ENCODE data around the gene TXNRD2. TPM values are rescaled to one million over a fixed set of nuclear protein-coding genes. Genes with fewer than 3 reads are reported as not detected.
"Not testable (repeated sequence)": the region's sequence is repeated elsewhere in the genome, so short reads cannot be mapped to it uniquely, and the experiment has no call there.

Gene TXNRD2
- total RNA-seq, 4 donors from 2014 or later = 34.8 to 40.6 (median 37.8) TPM

GRCh38 chr22:19912271-19912999, 29.2 kb downstream of the TXNRD2 start:
- no peak overlapping the region for H3K4me3 ChIP-seq
- H3K9me3 ChIP-seq = no peaks in the 10 kb centered on the region
- no peak for DNase-seq (ENCODE audit: low spot score in 2 of 2)
- H3K36me3 ChIP-seq = peaks cover 0 to 84% (median 11%) of the 10 kb centered on the region in 3 donors
- no peaks in the 10 kb centered on the region for H3K27me3 ChIP-seq
- H3K27ac ChIP-seq = no peak overlapping the region
- 66 to 69% methylated on average over 16 to 19 of the region's 20 CpGs for WGBS, 2 donors
- peaks cover 0 to 3% (median 0%) of the 10 kb centered on the region in 4 donors for H3K4me1 ChIP-seq
- TF ChIP-seq CTCF (IDR thresholded peaks at IDR 0.05) = no peak
- no peak for TF ChIP-seq EP300 (IDR thresholded peaks at IDR 0.05)
- TF ChIP-seq POLR2A (IDR thresholded peaks at IDR 0.05) = no peak

DNA sequence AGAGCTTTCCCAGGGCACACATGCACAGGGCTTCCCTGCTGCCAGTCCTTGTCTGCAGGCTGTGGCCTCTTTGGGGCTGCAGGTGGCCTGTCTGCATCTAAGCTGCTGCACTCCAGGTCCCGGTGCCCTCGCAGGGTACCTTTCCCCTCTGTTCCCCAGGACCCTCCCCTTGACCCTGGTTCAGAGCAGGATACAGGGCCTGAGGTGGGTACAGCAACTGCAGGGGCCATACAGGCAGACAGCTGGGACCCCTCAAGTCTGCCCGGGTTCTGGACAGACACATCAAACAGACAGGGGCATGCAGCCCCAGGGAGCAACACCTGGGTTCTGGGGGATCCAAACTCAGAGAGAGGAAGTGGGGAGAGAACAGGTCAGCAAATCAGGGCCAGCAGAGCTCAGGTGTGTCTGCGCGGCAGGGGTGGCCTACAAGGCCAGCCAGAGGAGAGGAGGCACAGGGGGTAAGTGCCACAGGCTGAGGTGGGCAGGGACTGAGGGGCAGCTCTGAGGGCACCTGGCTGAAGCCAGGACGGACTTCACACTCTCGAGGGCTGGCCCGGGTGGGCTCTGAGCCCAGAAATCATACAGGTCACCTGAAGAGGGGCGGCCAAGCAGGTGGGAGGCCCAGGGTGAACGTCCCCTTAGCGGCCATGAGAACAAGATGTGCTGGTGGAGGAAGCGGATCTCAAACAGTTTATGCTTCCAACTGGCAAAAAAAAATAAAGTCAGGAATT, 29.9 kb downstream of the TXNRD2 start:
- no peak for TF ChIP-seq POLR2A (IDR thresholded peaks at IDR 0.05)
- TF ChIP-seq CTCF (IDR thresholded peaks at IDR 0.05) = no peak
- TF ChIP-seq EP300 (IDR thresholded peaks at IDR 0.05) = no peak
- peaks cover 0 to 84% (median 11%) of the 10 kb centered on the region in 3 donors for H3K36me3 ChIP-seq
- H3K4me3 ChIP-seq = no peak overlapping the region
- no peaks in the 10 kb centered on the region for H3K9me3 ChIP-seq
- H3K27ac ChIP-seq = no peak overlapping the region
- 87 to 89% methylated on average over 12 of the region's 12 CpGs for WGBS, 2 donors
- DNase-seq (ENCODE audit: low spot score in 2 of 2) = no peak
- H3K4me1 ChIP-seq = peaks cover 0 to 3% (median 0%) of the 10 kb centered on the region in 4 donors
- H3K27me3 ChIP-seq = no peaks in the 10 kb centered on the region

- no peak for DNase-seq (ENCODE audit: low spot score in 2 of 2)
- H3K4me1 ChIP-seq = peaks cover 0 to 3% (median 0%) of the 10 kb centered on the region in 4 donors
- H3K27me3 ChIP-seq = no peaks in the 10 kb centered on the region
- 25% methylated on average over 4 of the region's 4 CpGs for WGBS, 2 donors
- H3K9me3 ChIP-seq = no peaks in the 10 kb centered on the region
- no peak overlapping the region for H3K27ac ChIP-seq
- H3K36me3 ChIP-seq = peaks cover 0 to 77% (median 11%) of the 10 kb centered on the region in 3 donors
- TF ChIP-seq POLR2A (IDR thresholded peaks at IDR 0.05) (no peak), EP300 (IDR thresholded peaks at IDR 0.05) (no peak), CTCF (IDR thresholded peaks at IDR 0.05) (no peak)
- H3K4me3 ChIP-seq = no peak overlapping the region
Measured at GRCh38 chr22:19910180-19910744, 31.4 kb downstream of the TXNRD2 start.

GRCh38 chr22:19909350-19910179, 32.1 kb downstream of the TXNRD2 start:
- no peak overlapping the region for H3K27ac ChIP-seq
- no peaks in the 10 kb centered on the region for H3K9me3 ChIP-seq
- H3K27me3 ChIP-seq = no peaks in the 10 kb centered on the region
- H3K4me3 ChIP-seq = no peak overlapping the region
- peaks cover 0 to 77% (median 11%) of the 10 kb centered on the region in 3 donors for H3K36me3 ChIP-seq
- 30 to 31% methylated on average over 6 of the region's 6 CpGs for WGBS, 2 donors
- TF ChIP-seq POLR2A (IDR thresholded peaks at IDR 0.05) = no peak
- TF ChIP-seq EP300 (IDR thresholded peaks at IDR 0.05) = no peak
- peak; percentile 82 to 97 (median 82) for TF ChIP-seq CTCF (IDR thresholded peaks at IDR 0.05)
- peak; percentile 86 to 98 for DNase-seq (ENCODE audit: low spot score in 2 of 2)
- H3K4me1 ChIP-seq = peaks cover 0 to 3% (median 0%) of the 10 kb centered on the region in 4 donors

DNA sequence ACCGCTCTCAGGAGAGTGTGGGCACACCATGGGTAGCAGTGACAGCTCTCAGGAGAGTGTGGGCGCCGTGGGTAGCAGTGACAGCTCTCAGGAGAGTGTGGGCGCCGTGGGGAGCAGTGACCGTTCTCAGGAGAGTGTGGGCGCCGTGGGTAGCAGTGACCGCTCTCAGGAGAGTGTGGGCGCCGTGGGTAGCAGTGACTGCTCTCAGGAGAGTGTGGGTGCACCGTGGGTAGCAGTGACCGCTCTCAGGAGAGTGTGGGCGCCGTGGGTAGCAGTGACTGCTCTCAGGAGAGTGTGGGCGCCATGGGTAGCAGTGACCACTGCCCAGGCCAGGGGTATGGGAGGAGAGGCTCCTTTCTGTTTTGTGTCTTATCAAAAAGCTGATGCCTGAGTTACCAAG, 33.7 kb downstream of the TXNRD2 start:
- 76 to 87% methylated on average over 15 of the region's 16 CpGs for WGBS, 2 donors
- not testable (repeated sequence) for H3K4me1 ChIP-seq; H3K27ac ChIP-seq; H3K9me3 ChIP-seq; DNase-seq (ENCODE audit: low spot score in 2 of 2); H3K27me3 ChIP-seq; H3K4me3 ChIP-seq
- H3K36me3 ChIP-seq = peaks cover 0 to 71% (median 0%) of the 10 kb centered on the region in 3 donors

GRCh38 chr22:19906864-19907263, 34.8 kb downstream of the TXNRD2 start:
- 85 to 88% methylated on average over 24 to 25 of the region's 25 CpGs for WGBS, 2 donors
- H3K4me3 ChIP-seq; H3K27ac ChIP-seq; DNase-seq (ENCODE audit: low spot score in 2 of 2); H3K9me3 ChIP-seq; H3K4me1 ChIP-seq; H3K27me3 ChIP-seq: not testable (repeated sequence)
- peaks cover 0 to 71% (median 0%) of the 10 kb centered on the region in 3 donors for H3K36me3 ChIP-seq

Measured in tibial nerve (tissue), 4 donors.